ENCODE results near the gene GNPTG. TPM values are rescaled to one million over a fixed set of nuclear protein-coding genes. Genes with fewer than 3 reads are reported as not detected.
"Not testable (repeated sequence)": the region's sequence is repeated elsewhere in the genome, so short reads cannot be mapped to it uniquely, and the experiment has no call there.

Gene GNPTG
- total RNA-seq, 1 experiment from 2014 or later: 20.9 TPM

DNA sequence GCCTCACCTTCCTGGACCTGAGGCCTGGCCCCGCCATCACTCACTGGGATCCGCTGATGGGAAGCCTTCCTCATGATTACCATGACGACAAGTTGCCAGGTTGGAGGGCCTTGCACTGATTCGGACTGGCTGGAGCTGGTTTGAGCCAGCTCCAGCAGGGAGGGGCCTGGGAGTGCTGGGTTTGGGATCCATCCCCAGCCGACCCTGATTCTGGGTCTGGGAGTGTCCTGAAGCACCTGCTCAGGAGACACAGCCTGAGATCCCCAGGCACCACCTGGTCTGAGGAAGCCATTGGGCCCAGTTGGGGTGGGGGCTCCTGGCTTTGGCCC lies 24.1 kb upstream of the GNPTG start:
- CTCF ChIA-PET: no interaction called here
- Histone ChIP-seq H3K9me3 (ENCODE audit: low read depth, low read length, poor library complexity, severe bottlenecking) (no peaks in the 10 kb centered on the region), H3K4me3 (ENCODE audit: low read depth, low read length, poor library complexity, severe bottlenecking) (no peak overlapping the region), H3K4me1 (ENCODE audit: insufficient read depth, low read length, poor library complexity, severe bottlenecking) (no peaks in the 10 kb centered on the region), H3K36me3 (ENCODE audit: insufficient read depth, low read length, poor library complexity, severe bottlenecking) (peaks cover 25% of the 10 kb centered on the region), H3K27me3 (replicated peaks; ENCODE audit: insufficient read depth, low read depth, low read length, poor library complexity) (peaks cover 15% of the 10 kb centered on the region), H3K27ac (ENCODE audit: low read depth, low read length, poor library complexity, severe bottlenecking) (no peak overlapping the region)
- TF ChIP-seq CTCF (conservative IDR thresholded peaks at IDR 0.05; ENCODE audit: low read depth, low read length): no peak
- TF ChIP-seq EZH2 (IDR thresholded peaks at IDR 0.05; ENCODE audit: borderline replicate concordance, low read depth, low read length, poor library complexity, severe bottlenecking): no peak
- no TSS peak for BruUV-seq (replicated peaks)
- no peak for DNase-seq (ENCODE audit: low spot score)
- POLR2A ChIA-PET (ENCODE audit: low non-redundant PET): no interaction called here
- intact Hi-C loops (cut with micrococcal nuclease; ENCODE audit: unreplicated experiment): no loop called here

- H3K4me3 ChIP-seq (ENCODE audit: low read depth, low read length, poor library complexity, severe bottlenecking); POLR2A ChIA-PET (ENCODE audit: low non-redundant PET); intact Hi-C loops (cut with micrococcal nuclease; ENCODE audit: unreplicated experiment); H3K4me1 ChIP-seq (ENCODE audit: insufficient read depth, low read length, poor library complexity, severe bottlenecking); DNase-seq (ENCODE audit: low spot score); BruUV-seq (replicated peaks); CTCF ChIA-PET; H3K9me3 ChIP-seq (ENCODE audit: low read depth, low read length, poor library complexity, severe bottlenecking); H3K27ac ChIP-seq (ENCODE audit: low read depth, low read length, poor library complexity, severe bottlenecking): not testable (repeated sequence)
- H3K36me3 ChIP-seq (ENCODE audit: insufficient read depth, low read length, poor library complexity, severe bottlenecking): peaks cover 22% of the 10 kb centered on the region
- peaks cover 21% of the 10 kb centered on the region for H3K27me3 ChIP-seq (replicated peaks; ENCODE audit: insufficient read depth, low read depth, low read length, poor library complexity)
Observed at GRCh38 chr16:1328136-1328535, 23.6 kb upstream of the GNPTG start.

DNA sequence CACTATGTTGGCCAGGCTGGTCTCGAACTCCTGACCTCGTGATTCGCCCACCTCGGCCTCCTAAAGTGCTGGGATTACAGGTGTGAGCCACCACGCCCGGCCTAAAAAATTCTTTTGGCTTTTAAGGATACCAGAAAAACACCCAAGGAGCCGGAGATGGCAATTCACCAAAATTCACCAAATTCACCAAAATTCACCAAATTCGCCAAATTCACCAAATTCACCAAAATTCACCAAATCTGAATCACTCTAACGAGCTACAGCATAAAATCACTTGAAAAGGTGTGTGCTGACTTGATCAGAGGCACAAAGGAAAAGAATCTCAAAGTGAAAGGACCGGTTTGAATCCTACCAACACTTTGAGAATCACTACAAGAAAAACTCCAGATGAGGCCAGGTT lies 22.8 kb upstream of the GNPTG start:
- POLR2A ChIA-PET (ENCODE audit: low non-redundant PET); intact Hi-C loops (cut with micrococcal nuclease; ENCODE audit: unreplicated experiment); H3K9me3 ChIP-seq (ENCODE audit: low read depth, low read length, poor library complexity, severe bottlenecking); H3K27ac ChIP-seq (ENCODE audit: low read depth, low read length, poor library complexity, severe bottlenecking); CTCF ChIA-PET; H3K4me3 ChIP-seq (ENCODE audit: low read depth, low read length, poor library complexity, severe bottlenecking); H3K4me1 ChIP-seq (ENCODE audit: insufficient read depth, low read length, poor library complexity, severe bottlenecking); BruUV-seq (replicated peaks); DNase-seq (ENCODE audit: low spot score): not testable (repeated sequence)
- Histone ChIP-seq H3K36me3 (ENCODE audit: insufficient read depth, low read length, poor library complexity, severe bottlenecking) (peaks cover 14% of the 10 kb centered on the region), H3K27me3 (replicated peaks; ENCODE audit: insufficient read depth, low read depth, low read length, poor library complexity) (peaks cover 27% of the 10 kb centered on the region)

GRCh38 chr16:1330260-1330914 lies 21.3 kb upstream of the GNPTG start:
- Histone ChIP-seq H3K27me3 (replicated peaks; ENCODE audit: insufficient read depth, low read depth, low read length, poor library complexity) (peaks cover 41% of the 10 kb centered on the region), H3K4me3 (ENCODE audit: low read depth, low read length, poor library complexity, severe bottlenecking) (no peak overlapping the region), H3K27ac (ENCODE audit: low read depth, low read length, poor library complexity, severe bottlenecking) (no peak overlapping the region), H3K4me1 (ENCODE audit: insufficient read depth, low read length, poor library complexity, severe bottlenecking) (peaks cover 11% of the 10 kb centered on the region), H3K36me3 (ENCODE audit: insufficient read depth, low read length, poor library complexity, severe bottlenecking) (no peaks in the 10 kb centered on the region), H3K9me3 (ENCODE audit: low read depth, low read length, poor library complexity, severe bottlenecking) (no peaks in the 10 kb centered on the region)
- intact Hi-C loops (cut with micrococcal nuclease; ENCODE audit: unreplicated experiment): no loop called here
- ChIA-PET CTCF (interaction anchor here (0.6 kb wide), 2 partner anchors 21 to 215 kb away, joined by 7 to 12 read pairs; partner anchors contain the start of genes GNPTG and TSR3), POLR2A (ENCODE audit: low non-redundant PET) (interaction anchor here (0.7 kb wide), 1 partner anchor 16 kb away, joined by 3 read pairs; no protein-coding TSS in a partner anchor)
- no peak for DNase-seq (ENCODE audit: low spot score)
- TF ChIP-seq CTCF (conservative IDR thresholded peaks at IDR 0.05; ENCODE audit: low read depth, low read length): peak; percentile 60
- no peak for TF ChIP-seq EZH2 (IDR thresholded peaks at IDR 0.05; ENCODE audit: borderline replicate concordance, low read depth, low read length, poor library complexity, severe bottlenecking)
- no TSS peak for BruUV-seq (replicated peaks)
